Activated CD4-positive, alpha-beta T cell treated with anti-CD3 and anti-CD28 coated beads, Interleukin-2, amount 10 ng/mL, durations not matched to agents 24 days and 14 days (primary cell): ENCODE data around the gene OMA1. TPM values are rescaled to one million over a fixed set of nuclear protein-coding genes. Genes with fewer than 3 reads are reported as not detected.

Source experiments
- DNase-seq: peaks from one replicate; pipeline ENCODE4 v3.0.0; 2022
- H3K27ac Mint-ChIP-seq: one replicate; pipeline ENCODE4 v1.8.0; 2022; ENCODE audit warnings: mild to moderate bottlenecking, mixed read lengths
- H3K27me3 Mint-ChIP-seq: one replicate; pipeline ENCODE4 v1.8.0; 2022; ENCODE audit warnings: mixed read lengths
- H3K36me3 Mint-ChIP-seq: one replicate; pipeline ENCODE4 v1.8.0; 2022; ENCODE audit warnings: low read depth, mild to moderate bottlenecking, mixed read lengths
- H3K4me1 Mint-ChIP-seq: one replicate; pipeline ENCODE4 v1.8.0; 2021; ENCODE audit warnings: mixed read lengths
- H3K4me3 Mint-ChIP-seq: one replicate; pipeline ENCODE4 v1.8.0; 2022; ENCODE audit warnings: mild to moderate bottlenecking, moderate library complexity, mixed read lengths
- H3K9me3 Mint-ChIP-seq: one replicate; pipeline ENCODE4 v1.8.0; 2021; ENCODE audit warnings: mixed read lengths
- intact Hi-C: fragments of 100-400 bp; cut with micrococcal nuclease; formaldehyde crosslinking; loops from one replicate; pipeline ENCODE4 v1.15.1; 2023
- total RNA-seq: library from RNA; stranded (reverse); gene quantifications from 2 replicates; pipeline ENCODE4 v1.2.3, GENCODE V29; 2022

Gene OMA1
- total RNA-seq, 1 donor from 2014 or later: 10.6 TPM

GRCh38 chr1:58434181-58434580 is 112.3 kb downstream of the OMA1 start:
- Mint-ChIP-seq H3K4me1 (no peaks in the 10 kb centered on the region), H3K27ac (no peak overlapping the region), H3K36me3 (no peaks in the 10 kb centered on the region), H3K9me3 (no peaks in the 10 kb centered on the region), H3K4me3 (no peak overlapping the region), H3K27me3 (no peaks in the 10 kb centered on the region)
- no peak for DNase-seq
- intact Hi-C loops: no loop called here

- intact Hi-C loops: no loop called here
- Mint-ChIP-seq H3K4me3 (no peak overlapping the region), H3K4me1 (no peaks in the 10 kb centered on the region)
Measured at GRCh38 chr1:58432851-58433668, 113.5 kb downstream of the OMA1 start.

GRCh38 chr1:58431901-58432620 is 114.5 kb downstream of the OMA1 start:
- Mint-ChIP-seq H3K4me1 (no peaks in the 10 kb centered on the region), H3K27me3 (no peaks in the 10 kb centered on the region), H3K36me3 (no peaks in the 10 kb centered on the region), H3K27ac (no peak overlapping the region), H3K9me3 (no peaks in the 10 kb centered on the region), H3K4me3 (no peak overlapping the region)
- intact Hi-C loops: no loop called here
- no peak for DNase-seq

More at GRCh38 chr1:58432851-58433668, 113.5 kb downstream of the OMA1 start:
- H3K27me3 Mint-ChIP-seq: no peaks in the 10 kb centered on the region
- no peaks in the 10 kb centered on the region for H3K9me3 Mint-ChIP-seq
- no peak for DNase-seq
- H3K27ac Mint-ChIP-seq: no peak overlapping the region
- H3K36me3 Mint-ChIP-seq: no peaks in the 10 kb centered on the region

Other genes with a start within 250 kb of the OMA1 start
- 0.07 TPM in 1 of 2 replicates, not detected in the other for gene TACSTD2, start 30.5 kb upstream of the OMA1 start, total RNA-seq
- gene MYSM1, start 153.3 kb upstream of the OMA1 start, total RNA-seq: 42.4 and 43.9 TPM in 2 replicates
- gene JUN, start 237.3 kb upstream of the OMA1 start, total RNA-seq: 51.6 and 52.6 TPM in 2 replicates